Measurements from ENCODE around the gene OR52R1. TPM values are rescaled to one million over a fixed set of nuclear protein-coding genes. Genes with fewer than 3 reads are reported as not detected.

Gene OR52R1
- total RNA-seq, 1 donor from 2014 or later = not detected

Other genes starting within 250 kb of the OR52R1 start
- gene OR52I2, start 222.6 kb downstream of the OR52R1 start, total RNA-seq = not detected in 2 replicates
- not detected in 2 replicates for gene OR52I1, start 210.3 kb downstream of the OR52R1 start, total RNA-seq
- gene TRIM68, start 196.1 kb downstream of the OR52R1 start, total RNA-seq = 11.8 and 13.1 TPM in 2 replicates
- not detected in 2 replicates for gene OR51D1, start 166.9 kb downstream of the OR52R1 start, total RNA-seq
- not detected in 2 replicates for gene OR51E1, start 160.4 kb downstream of the OR52R1 start, total RNA-seq
- gene OR51E2, start 106.5 kb downstream of the OR52R1 start, total RNA-seq = not detected in 2 replicates
- not detected in 2 replicates for gene MMP26, start 99.6 kb downstream of the OR52R1 start, total RNA-seq
- gene OR51F1, start 34.4 kb downstream of the OR52R1 start, total RNA-seq = not detected in 2 replicates
- gene OR51F2, start 16.9 kb upstream of the OR52R1 start, total RNA-seq = not detected in 2 replicates
- gene OR51S1, start 44.8 kb upstream of the OR52R1 start, total RNA-seq = not detected in 2 replicates
- not detected in 2 replicates for gene OR51T1, start 77.5 kb upstream of the OR52R1 start, total RNA-seq
- gene OR51A7, start 99.4 kb upstream of the OR52R1 start, total RNA-seq = not detected in 2 replicates
- not detected in 2 replicates for gene OR51G2, start 115.0 kb upstream of the OR52R1 start, total RNA-seq
- not detected in 2 replicates for gene OR51G1, start 120.0 kb upstream of the OR52R1 start, total RNA-seq
- gene OR51A4, start 143.2 kb upstream of the OR52R1 start, total RNA-seq = not detected in 2 replicates
- not detected in 2 replicates for gene OR51A2, start 151.3 kb upstream of the OR52R1 start, total RNA-seq
- gene OR51L1, start 190.5 kb upstream of the OR52R1 start, total RNA-seq = not detected in 2 replicates
- gene OR52J3, start 242.1 kb upstream of the OR52R1 start, total RNA-seq = not detected in 2 replicates